GM12878 (cell line): ENCODE data around the gene CACNA1D. TPM values are rescaled to one million over a fixed set of nuclear protein-coding genes. Genes with fewer than 3 reads are reported as not detected.

Experiments
- ATAC-seq: fragments of 200-7000 bp; cut with Tn5 transposase; 3 replicates; pipeline ENCODE4 v1.9.1; 2020; ENCODE audit warnings: mild to moderate bottlenecking, moderate library complexity
- BruUV-seq: library from RNA; stranded (reverse); fragments of 400-500 nt; replicated peaks from 2 replicates; lab custom pipeline; 2021; lab: Mats Ljungman, UMichigan
- CTCF ChIA-PET: fragments of 300-600 bp; sonication (Branson Sonifier 250); formaldehyde crosslinking; extraction: SDS; loops from one replicate; lab custom pipeline; 2021; ENCODE audit warnings: inconsistent platforms; lab: Yijun Ruan, JAX
- POLR2A ChIA-PET: fragments of 350-600 bp; formaldehyde crosslinking; extraction: SDS; loops from one replicate; lab custom pipeline; 2021; ENCODE audit warnings: inconsistent platforms; lab: Charles Lee
- RAD21 ChIA-PET: fragments of 300-600 bp; sonication (Branson Sonifier 250); formaldehyde crosslinking; loops from one replicate; lab custom pipeline; 2023; ENCODE audit warnings: antibody characterized with exemption; ENCODE audit not compliant: unreplicated experiment; lab: Charles Lee
- SMC1A ChIA-PET: fragments of 300-600 bp; sonication (Branson Sonifier 250); formaldehyde crosslinking; loops from one replicate; lab custom pipeline; 2023; ENCODE audit not compliant: unreplicated experiment, uncharacterized antibody; lab: Charles Lee
- DNase-seq: peaks from one replicate; pipeline ENCODE4 v3.0.0-alpha.2; 2011; ENCODE audit warnings: low read depth, low spot score
- FAIRE-seq: peaks from 3 replicates; lab custom pipeline; 2011; peaks lifted over from hg19 to GRCh38; lab: Jason Lieb, UNC
- H2AFZ ChIP-seq: 2 replicates; pipeline ENCODE4 v1.6.0; 2011; ENCODE audit warnings: low read depth, low read length, control low read depth; ENCODE audit not compliant: control insufficient read depth
- H3K27ac ChIP-seq: 2 replicates; pipeline ENCODE4 v1.5.1; 2011; ENCODE audit warnings: control low read depth; ENCODE audit not compliant: control insufficient read depth, insufficient read depth
- H3K27me3 ChIP-seq, 2 experiments: replicated peaks in 1 of 2; 2 replicates each; pipeline versions ENCODE4 v1.6.0 to v1.6.1; 2011; ENCODE audit warnings: low read length in 1 of 2; ENCODE audit not compliant: control insufficient read depth in 2 of 2, insufficient read depth in 2 of 2
- H3K36me3 ChIP-seq, 2 experiments: 2 replicates each; pipeline ENCODE4 v1.5.1; 2011; ENCODE audit warnings: low read length in 1 of 2; ENCODE audit not compliant: control insufficient read depth in 2 of 2, insufficient read depth in 2 of 2
- H3K4me1 ChIP-seq: 2 replicates; pipeline ENCODE4 v1.6.1; 2011; ENCODE audit warnings: mild to moderate bottlenecking, low read length, moderate library complexity, mixed read lengths; ENCODE audit not compliant: control insufficient read depth, insufficient read depth
- H3K4me2 ChIP-seq: 2 replicates; pipeline ENCODE4 v1.6.0; 2011; ENCODE audit warnings: control low read depth; ENCODE audit not compliant: control insufficient read depth, insufficient read depth
- H3K4me3 ChIP-seq: fragments of 200-600 bp; sonication (generic); 2 replicates; pipeline ENCODE4 v1.5.1; 2016
- H3K79me2 ChIP-seq: 2 replicates; pipeline ENCODE4 v1.6.0; 2011; ENCODE audit warnings: low read length; ENCODE audit not compliant: control insufficient read depth, insufficient read depth
- H3K9ac ChIP-seq: 2 replicates; pipeline ENCODE4 v1.8.0; 2011; ENCODE audit warnings: low read length, control low read depth, mixed read lengths; ENCODE audit not compliant: control insufficient read depth, insufficient read depth
- H3K9me3 ChIP-seq: replicated peaks from 3 replicates; pipeline ENCODE4 v1.5.1; 2011; ENCODE audit warnings: mild to moderate bottlenecking, low read length; ENCODE audit not compliant: control insufficient read depth, insufficient read depth
- H4K20me1 ChIP-seq: 2 replicates; pipeline ENCODE4 v1.6.0; 2011; ENCODE audit not compliant: control insufficient read depth, insufficient read depth
- BACH1 ChIP-seq: fragments of 450-650 bp; IDR thresholded peaks from 2 replicates; pipeline ENCODE4 v1.6.1; 2017; ENCODE audit warnings: mild to moderate bottlenecking, borderline replicate concordance
- CBX5 ChIP-seq: sonication (generic); IDR thresholded peaks from 2 replicates; pipeline ENCODE4 v1.6.1; 2016; ENCODE audit warnings: low read depth, moderate library complexity, mild to moderate bottlenecking, inconsistent platforms
- EZH2 ChIP-seq: IDR thresholded peaks from 2 replicates; pipeline ENCODE4 v1.6.1; 2012; ENCODE audit warnings: low read depth, mild to moderate bottlenecking, control low read depth, inconsistent platforms, low read length, borderline replicate concordance; ENCODE audit not compliant: control insufficient read depth
- HDAC6 ChIP-seq: fragments of 200-600 bp; sonication (generic); IDR thresholded peaks from one replicate; pipeline ENCODE4 v1.8.0; 2017; ENCODE audit warnings: antibody characterized with exemption; ENCODE audit not compliant: unreplicated experiment
- IKZF1 ChIP-seq: fragments of 450-650 bp; conservative IDR thresholded peaks from 2 replicates; pipeline ENCODE4 v1.6.1; 2017; ENCODE audit warnings: antibody characterized with exemption, mild to moderate bottlenecking
- NFYB ChIP-seq: IDR thresholded peaks from 2 replicates; pipeline ENCODE4 v1.6.1; 2011; ENCODE audit warnings: low read depth, mild to moderate bottlenecking, low read length, improper control_type of control experiment, moderate library complexity; ENCODE audit not compliant: insufficient read depth
- NR2C2 ChIP-seq: IDR thresholded peaks from 2 replicates; pipeline ENCODE4 v1.6.1; 2011; ENCODE audit warnings: borderline replicate concordance, low read depth; ENCODE audit not compliant: control insufficient read depth, insufficient read length
- PAX5 ChIP-seq: IDR thresholded peaks from 2 replicates; pipeline ENCODE4 v1.6.1; 2011; ENCODE audit warnings: low read depth, low read length, borderline replicate concordance
- POU2F2 ChIP-seq: IDR thresholded peaks from 3 replicates; pipeline ENCODE4 v1.6.1; 2011; ENCODE audit warnings: low read depth, mild to moderate bottlenecking, low read length, borderline replicate concordance
- SPI1 ChIP-seq: IDR thresholded peaks from 2 replicates; pipeline ENCODE4 v1.6.1; 2011; ENCODE audit warnings: low read depth, mild to moderate bottlenecking, low read length, moderate library complexity, borderline replicate concordance; ENCODE audit not compliant: insufficient read depth
- WGBS: methylation state at CpG from one replicate; pipeline ENCODE4 v1.1.6; 2016; ENCODE audit warnings: low lambda C conversion rate; ENCODE audit not compliant: insufficient replicate concordance, insufficient coverage; ENCODE audit errors: missing lambda C conversion rate; 5-methylcytosine and 5-hydroxymethylcytosine counted together
- in situ Hi-C: fragments of 300-500 bp; cut with MboI; formaldehyde crosslinking; loops from 9 replicates; pipeline ENCODE4 v1.14.3; 2018; ENCODE audit warnings: mixed read lengths
- intact Hi-C: fragments of 100-400 bp; cut with micrococcal nuclease; formaldehyde crosslinking; loops from one replicate; pipeline ENCODE4 v1.14.2; 2022; ENCODE audit not compliant: unreplicated experiment
- polyA plus RNA-seq, 11 experiments: library from polyadenylated mRNA; depleted of rRNA in 4 of 11; unstranded in 6 of 11; stranded (reverse) in 5 of 11; fragments of >200 nt; fragmentation: Nextera tagmentation in 4 of 11; fragmentation: Illumina TruSeq in 1 of 11; extraction: Ambion mirVana in 4 of 11; extraction: Trizol in 1 of 11; gene quantifications; 1 replicate in 1 of 11; 2 replicates in 10 of 11; pipeline versions ENCODE4 v1.2.1 to v1.2.3, GENCODE V29; 2011 to 2016; ENCODE audit warnings: inconsistent platforms in 2 of 11, missing spikeins in 2 of 11, low read depth in 1 of 11
- total RNA-seq, 4 experiments: library from RNA; depleted of rRNA in 3 of 4; stranded (reverse); fragments of >200 nt in 3 of 4; fragmentation: Illumina TruSeq in 1 of 4; extraction: Trizol in 1 of 4; gene quantifications; 2 replicates each; pipeline versions ENCODE4 v1.2.1 to v1.2.3, GENCODE V29; 2013 to 2021

The CACNA1D gene
- total and polyA plus RNA-seq, 10 of the 15 experiments (the other 5 are each of a cell fraction or from before 2014, with no cell fraction given) = 0.21 to 24.4 (median 1.6) TPM

DNA sequence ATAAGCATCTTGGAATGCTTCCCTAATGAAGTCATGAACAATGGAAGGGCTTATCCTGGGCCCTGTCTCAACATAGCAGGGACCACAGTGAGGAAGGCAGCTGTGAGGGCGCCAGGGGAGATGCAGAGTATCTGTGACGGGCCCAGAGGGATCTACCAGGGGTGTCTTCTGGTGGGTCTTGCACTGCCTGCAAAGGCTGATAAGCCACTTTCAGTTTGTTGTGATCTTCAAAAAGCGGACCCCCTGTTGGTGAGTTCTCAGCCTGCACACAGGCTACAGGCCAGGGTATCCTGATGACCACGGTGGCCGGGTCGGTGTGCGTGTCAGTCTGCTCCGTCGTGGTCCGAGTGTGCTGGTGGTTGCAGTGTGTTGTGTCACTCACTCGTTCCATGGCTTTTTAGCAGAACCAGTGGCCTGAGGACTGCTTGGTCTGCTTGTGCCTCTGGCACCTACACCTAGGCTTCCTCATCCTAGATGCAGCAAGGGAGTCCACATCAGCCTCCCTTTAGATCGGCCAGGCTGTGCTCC, 305.0 kb downstream of the CACNA1D start:
- H3K4me2 ChIP-seq = no peak overlapping the region
- intact Hi-C loops (no loop called here), in situ Hi-C loops (no loop called here)
- ChIA-PET SMC1A (no interaction called here), RAD21 (no interaction called here), POLR2A (interaction anchor here (0.6 kb wide), 1 partner anchor 11 kb away, joined by 6 read pairs; no protein-coding TSS in a partner anchor), CTCF (no interaction called here)
- no peak for FAIRE-seq
- no peak for TF ChIP-seq EZH2
- H3K4me3 ChIP-seq = no peak overlapping the region
- H3K4me1 ChIP-seq = no peaks in the 10 kb centered on the region
- H3K27me3 ChIP-seq = no peaks in the 10 kb centered on the region
- H3K9me3 ChIP-seq = no peaks in the 10 kb centered on the region
- H2AFZ ChIP-seq = no peak overlapping the region
- DNase-seq = no peak
- no peak overlapping the region for H3K9ac ChIP-seq
- no TSS peak for BruUV-seq
- H3K27ac ChIP-seq = no peak overlapping the region
- ATAC-seq = no peak
- H3K36me3 ChIP-seq = no peaks in the 10 kb centered on the region
- H4K20me1 ChIP-seq = no peaks in the 10 kb centered on the region
- WGBS = 61% methylated on average over 12 of the region's 12 CpGs
- no peaks in the 10 kb centered on the region for H3K79me2 ChIP-seq

DNA sequence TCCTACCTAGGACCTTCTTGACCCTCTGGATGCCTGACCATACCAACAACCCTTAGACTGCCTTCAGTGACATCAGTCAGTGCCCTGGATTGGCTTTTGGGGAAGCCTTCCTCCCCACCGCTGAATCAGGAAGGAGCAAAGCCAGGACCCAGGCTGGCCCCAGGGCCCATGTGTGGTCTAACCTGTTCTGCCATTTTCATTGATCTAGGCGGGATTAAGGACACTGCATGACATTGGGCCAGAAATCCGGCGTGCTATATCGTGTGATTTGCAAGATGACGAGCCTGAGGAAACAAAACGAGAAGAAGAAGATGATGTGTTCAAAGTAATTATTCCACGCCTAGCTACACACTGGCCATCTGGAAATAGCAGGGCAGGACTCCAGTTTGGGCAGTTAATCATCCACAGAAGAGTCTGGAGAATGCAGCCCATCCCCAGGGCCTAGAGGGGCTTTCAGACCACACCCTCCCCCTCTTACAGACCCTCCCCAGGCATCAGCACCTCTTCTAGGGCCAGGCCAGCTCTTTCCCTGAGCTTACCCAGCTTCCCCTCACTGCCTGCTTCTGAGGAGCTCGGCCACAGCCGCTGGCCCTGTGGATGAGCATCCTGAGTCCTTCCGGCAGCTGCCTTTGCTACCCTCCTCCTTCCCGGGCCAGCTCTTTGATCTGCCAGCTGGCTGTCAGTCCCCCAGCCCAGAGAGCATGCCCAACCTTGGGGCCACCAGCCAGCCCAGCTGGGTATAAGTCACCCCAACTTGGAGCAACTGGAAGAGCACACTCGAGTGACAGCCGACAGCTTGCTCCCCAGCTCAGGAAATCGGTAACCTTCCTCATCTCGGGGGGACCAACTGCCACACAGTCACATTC, 305.9 kb downstream of the CACNA1D start:
- H3K27ac ChIP-seq = no peak overlapping the region
- WGBS = 51% methylated on average over 16 of the region's 16 CpGs
- H3K4me1 ChIP-seq = peaks cover 4% of the 10 kb centered on the region
- ATAC-seq (no peak), DNase-seq (no peak), FAIRE-seq (no peak)
- H3K9me3 ChIP-seq = no peaks in the 10 kb centered on the region
- no peak overlapping the region for H3K4me2 ChIP-seq
- in situ Hi-C loops = no loop called here
- no peaks in the 10 kb centered on the region for H3K27me3 ChIP-seq
- CTCF ChIA-PET = interaction anchor here (1.2 kb wide), 1 partner anchor 9 kb away, joined by 4 read pairs; no protein-coding TSS in a partner anchor
- no peak overlapping the region for H3K9ac ChIP-seq
- TF ChIP-seq SPI1 (no peak), NFYB (no peak), PAX5 (no peak), CBX5 (no peak), BACH1 (no peak), HDAC6 (no peak), IKZF1 (no peak), EZH2 (no peak), POU2F2 (no peak), NR2C2 (no peak)
- no TSS peak for BruUV-seq
- RAD21 ChIA-PET = no interaction called here
- H3K79me2 ChIP-seq = no peaks in the 10 kb centered on the region
- no peaks in the 10 kb centered on the region for H4K20me1 ChIP-seq
- H3K4me3 ChIP-seq = no peak overlapping the region
- SMC1A ChIA-PET = no interaction called here
- H3K36me3 ChIP-seq = no peaks in the 10 kb centered on the region
- POLR2A ChIA-PET = interaction anchor here (0.8 kb wide), 1 partner anchor 14 kb away, joined by 3 read pairs; no protein-coding TSS in a partner anchor
- intact Hi-C loops = no loop called here
- no peak overlapping the region for H2AFZ ChIP-seq
